Smooth muscle cell of the brain vasculature (primary cell): ENCODE results near the gene OLIG3.

Source experiments
- DNase-seq: peaks from one replicate; pipeline ENCODE4 v3.0.0-alpha.2; 2012; ENCODE audit warnings: low read depth, low spot score

OLIG3 gene

GRCh38 chr6:137471497-137471896 is 22.7 kb downstream of the OLIG3 start:
- no peak for DNase-seq

GRCh38 chr6:137467211-137467610 is 27.0 kb downstream of the OLIG3 start:
- no peak for DNase-seq

GRCh38 chr6:137465378-137466009 is 28.7 kb downstream of the OLIG3 start:
- no peak for DNase-seq

GRCh38 chr6:137452333-137452894 is 41.8 kb downstream of the OLIG3 start:
- DNase-seq = no peak

GRCh38 chr6:137443901-137444300 is 50.3 kb downstream of the OLIG3 start:
- no peak for DNase-seq
